Body of pancreas (tissue), 4 donors: ENCODE results near the gene ZNF597. TPM values are rescaled to one million over a fixed set of nuclear protein-coding genes. Genes with fewer than 3 reads are reported as not detected.
A peak's percentile ranks its signal among the peaks of the same experiment; 100 is the strongest.

Experiments
- ATAC-seq: fragments of 150-250 bp; one replicate; pipeline ENCODE4 v1.9.1; 2016
- DNase-seq, 4 donors: peaks; one replicate each; pipeline ENCODE4 v3.0.0-alpha.2; 2019
- H3K27ac ChIP-seq, 4 donors: fragments of 200-600 bp; sonication (generic); 1 replicate in 3 of 4; 2 replicates in 1 of 4; pipeline versions ENCODE4 v1.5.1 to v1.6.1; 2016 to 2019; ENCODE audit warnings: mild to moderate bottlenecking in 1 of 4, mixed read lengths in 1 of 4, moderate library complexity in 1 of 4
- H3K27me3 ChIP-seq, 2 donors: fragments of 200-600 bp; sonication (generic); one replicate each; pipeline ENCODE4 v1.6.0; 2016; ENCODE audit warnings: mild to moderate bottlenecking in 1 of 2
- H3K36me3 ChIP-seq, 2 donors: fragments of 200-600 bp; sonication (generic); replicated peaks in 1 of 2; 2 replicates each; pipeline ENCODE4 v1.5.1; 2016; ENCODE audit warnings: low read depth in 2 of 2; ENCODE audit not compliant: insufficient read depth in 1 of 2
- H3K4me1 ChIP-seq: fragments of 200-600 bp; sonication (generic); one replicate; pipeline ENCODE4 v1.6.0; 2016
- H3K4me3 ChIP-seq, 2 donors: fragments of 200-600 bp; sonication (generic); 1 replicate in 1 of 2; 2 replicates in 1 of 2; pipeline ENCODE4 v1.5.1; 2016 to 2019
- H3K9me3 ChIP-seq, 3 donors: fragments of 200-600 bp; sonication (generic); 1 replicate in 2 of 3; 2 replicates in 1 of 3; pipeline ENCODE4 v1.5.1; 2016
- POLR2A ChIP-seq, 3 donors: fragments of 450-650 bp; IDR thresholded peaks; one replicate each; pipeline ENCODE4 v1.6.1; 2016; ENCODE audit warnings: antibody characterized with exemption in 3 of 3, mild to moderate bottlenecking in 2 of 3
- WGBS, 2 donors: methylation state at CpG; one replicate each; pipeline ENCODE4 v1.1.5; 2017; 5-methylcytosine and 5-hydroxymethylcytosine counted together
- intact Hi-C: fragments of 100-400 bp; cut with DNase I; formaldehyde crosslinking; loops from one replicate; pipeline ENCODE4 v1.15.1; 2023
- total RNA-seq, 2 donors: library from RNA; depleted of rRNA; stranded (reverse); fragments of >200 nt; gene quantifications; one replicate each; pipeline ENCODE4 v1.1.0, GENCODE V29; 2016
- TF ChIP-seq, protein P1 (sequence below), 7 experiments: fragments of 450-650 bp in 4 of 7; fragments of 200-600 bp in 3 of 7; sonication (generic) in 3 of 7; IDR thresholded peaks; one replicate each; pipeline ENCODE4 v1.5.1; 2016 to 2019; ENCODE audit warnings: antibody characterized with exemption in 7 of 7

Gene ZNF597
- total RNA-seq, 2 donors from 2014 or later, result 1.3 to 2.3 TPM

DNA sequence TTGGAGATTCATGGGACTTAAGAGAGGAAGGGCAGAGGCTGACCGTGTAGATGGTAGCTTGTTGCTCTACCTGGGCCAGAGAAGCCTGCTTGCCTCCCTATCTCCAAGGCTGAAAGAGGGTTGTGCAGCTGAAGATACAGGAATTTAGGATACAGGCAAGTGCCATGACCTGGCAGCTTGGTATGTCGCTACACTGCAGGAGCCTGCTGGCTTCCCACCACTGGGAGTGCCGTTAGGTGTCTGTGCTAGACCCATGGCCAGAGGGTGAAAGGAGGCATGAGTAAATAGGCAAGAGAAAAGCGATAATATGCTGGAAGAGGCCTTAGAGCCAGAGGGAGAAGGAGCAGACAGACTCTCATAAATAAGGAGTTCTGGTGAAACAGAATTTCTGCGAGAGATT, 10.8 kb upstream of the ZNF597 start:
- Histone ChIP-seq H3K27me3 (no peaks in the 10 kb centered on the region), H3K9me3 (no peaks in the 10 kb centered on the region), H3K4me3 (no peak overlapping the region), H3K36me3 (no peaks in the 10 kb centered on the region), H3K4me1 (peaks cover 31% of the 10 kb centered on the region), H3K27ac (peak overlapping the region in 2 of 4 donors; percentile 39 to 96)
- intact Hi-C loops, result no loop called here
- TF ChIP-seq, protein P1, sequence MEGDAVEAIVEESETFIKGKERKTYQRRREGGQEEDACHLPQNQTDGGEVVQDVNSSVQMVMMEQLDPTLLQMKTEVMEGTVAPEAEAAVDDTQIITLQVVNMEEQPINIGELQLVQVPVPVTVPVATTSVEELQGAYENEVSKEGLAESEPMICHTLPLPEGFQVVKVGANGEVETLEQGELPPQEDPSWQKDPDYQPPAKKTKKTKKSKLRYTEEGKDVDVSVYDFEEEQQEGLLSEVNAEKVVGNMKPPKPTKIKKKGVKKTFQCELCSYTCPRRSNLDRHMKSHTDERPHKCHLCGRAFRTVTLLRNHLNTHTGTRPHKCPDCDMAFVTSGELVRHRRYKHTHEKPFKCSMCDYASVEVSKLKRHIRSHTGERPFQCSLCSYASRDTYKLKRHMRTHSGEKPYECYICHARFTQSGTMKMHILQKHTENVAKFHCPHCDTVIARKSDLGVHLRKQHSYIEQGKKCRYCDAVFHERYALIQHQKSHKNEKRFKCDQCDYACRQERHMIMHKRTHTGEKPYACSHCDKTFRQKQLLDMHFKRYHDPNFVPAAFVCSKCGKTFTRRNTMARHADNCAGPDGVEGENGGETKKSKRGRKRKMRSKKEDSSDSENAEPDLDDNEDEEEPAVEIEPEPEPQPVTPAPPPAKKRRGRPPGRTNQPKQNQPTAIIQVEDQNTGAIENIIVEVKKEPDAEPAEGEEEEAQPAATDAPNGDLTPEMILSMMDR (IDR thresholded peaks at IDR 0.05), result no peak
- no peak for TF ChIP-seq POLR2A (IDR thresholded peaks at IDR 0.05)
- no peak for ATAC-seq
- 76 to 78% methylated on average over 5 of the region's 5 CpGs for WGBS, 2 donors
- no peak for DNase-seq

- 40 to 43% methylated on average over 10 of the region's 10 CpGs for WGBS, 2 donors
- peak; percentile 58 for ATAC-seq
- no peak for DNase-seq
Measured at GRCh38 chr16:3444032-3444388, 706 bp upstream of the ZNF597 start.

GRCh38 chr16:3439637-3440036, 3.7 kb downstream of the ZNF597 start:
- no peaks in the 10 kb centered on the region for H3K27me3 ChIP-seq
- no peak overlapping the region for H3K4me3 ChIP-seq
- 81 to 85% methylated on average over 4 of the region's 4 CpGs for WGBS, 2 donors
- no peaks in the 10 kb centered on the region for H3K36me3 ChIP-seq
- ATAC-seq (no peak), DNase-seq (no peak)
- intact Hi-C loops, result no loop called here
- no peaks in the 10 kb centered on the region for H3K9me3 ChIP-seq
- no peak overlapping the region for H3K27ac ChIP-seq
- peaks cover 15% of the 10 kb centered on the region for H3K4me1 ChIP-seq
- TF ChIP-seq, protein P1 (IDR thresholded peaks at IDR 0.05), result no peak
- TF ChIP-seq POLR2A (IDR thresholded peaks at IDR 0.05), result no peak

More at GRCh38 chr16:3444032-3444388, 706 bp upstream of the ZNF597 start:
- Histone ChIP-seq H3K4me3 (peak overlapping the region in 1 of 2 donors; percentile 16), H3K36me3 (no peaks in the 10 kb centered on the region), H3K27me3 (no peaks in the 10 kb centered on the region), H3K4me1 (peaks cover 17% of the 10 kb centered on the region), H3K27ac (peak overlapping the region in 2 of 4 donors; percentile 57 to 73), H3K9me3 (no peaks in the 10 kb centered on the region)
- TF ChIP-seq POLR2A (IDR thresholded peaks at IDR 0.05), result peak in 1 of 3 donors; percentile 56
- TF ChIP-seq, protein P1 (IDR thresholded peaks at IDR 0.05), result peak in 1 of 7 experiments; percentile 18
- intact Hi-C loops, result no loop called here

GRCh38 chr16:3434373-3434772, 8.9 kb downstream of the ZNF597 start:
- TF ChIP-seq, protein P1 (IDR thresholded peaks at IDR 0.05), result no peak
- no peak for TF ChIP-seq POLR2A (IDR thresholded peaks at IDR 0.05)
- Histone ChIP-seq H3K27me3 (no peaks in the 10 kb centered on the region), H3K36me3 (no peaks in the 10 kb centered on the region), H3K27ac (no peak overlapping the region), H3K9me3 (no peaks in the 10 kb centered on the region), H3K4me1 (peaks cover 4% of the 10 kb centered on the region), H3K4me3 (no peak overlapping the region)
- no peak for ATAC-seq
- intact Hi-C loops, result no loop called here
- no peak for DNase-seq

DNA sequence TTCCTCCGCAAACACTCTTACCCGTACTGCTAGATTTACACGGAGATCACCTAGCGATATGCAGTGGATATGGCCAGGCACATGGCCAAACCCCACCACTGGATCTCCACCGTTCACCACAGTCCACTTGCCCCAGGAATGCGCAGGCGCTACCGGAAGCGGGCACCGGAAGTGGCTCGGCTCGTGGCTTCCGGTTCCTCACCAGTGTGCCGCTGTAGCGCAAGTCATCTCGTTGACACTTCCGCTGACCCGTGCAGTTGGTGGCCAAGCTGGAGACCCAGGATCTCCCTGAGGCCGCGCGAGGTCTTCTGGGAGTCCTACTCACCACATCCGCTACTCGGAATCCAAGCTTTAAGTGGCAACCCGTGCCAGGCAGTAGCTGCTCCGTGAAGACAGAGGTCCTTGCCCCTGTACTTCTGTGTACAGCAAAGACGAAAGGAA, 11.5 kb downstream of the ZNF597 start:
- Histone ChIP-seq H3K27ac (no peak overlapping the region), H3K4me1 (peaks cover 4% of the 10 kb centered on the region), H3K36me3 (no peaks in the 10 kb centered on the region), H3K4me3 (no peak overlapping the region), H3K27me3 (no peaks in the 10 kb centered on the region), H3K9me3 (no peaks in the 10 kb centered on the region)
- 60 to 63% methylated on average over 18 to 22 of the region's 26 CpGs for WGBS, 2 donors
- DNase-seq, result peak; percentile 44 to 61 (median 60)
- peak; percentile 55 for ATAC-seq
- intact Hi-C loops, result no loop called here
- TF ChIP-seq POLR2A (IDR thresholded peaks at IDR 0.05), result no peak
- TF ChIP-seq, protein P1 (IDR thresholded peaks at IDR 0.05), result no peak
